Body of pancreas (tissue), 4 donors: Measurements from ENCODE around the gene PXDN.

Experiments
- CTCF ChIP-seq, 7 experiments: fragments of 450-650 bp in 4 of 7; fragments of 200-600 bp in 3 of 7; sonication (generic) in 3 of 7; IDR thresholded peaks; one replicate each; pipeline ENCODE4 v1.5.1; 2016 to 2019; ENCODE audit warnings: antibody characterized with exemption in 7 of 7
- POLR2A ChIP-seq, 3 donors: fragments of 450-650 bp; IDR thresholded peaks; one replicate each; pipeline ENCODE4 v1.6.1; 2016; ENCODE audit warnings: antibody characterized with exemption in 3 of 3, mild to moderate bottlenecking in 2 of 3

- TF ChIP-seq CTCF (IDR thresholded peaks at IDR 0.05) (no peak), POLR2A (IDR thresholded peaks at IDR 0.05) (no peak)
These were observed 153.5 kb downstream of the PXDN start for GRCh38 chr2:1590596-1591460.
